H9 (cell line): Measurements from ENCODE around the gene RALGAPB. TPM values are rescaled to one million over a fixed set of nuclear protein-coding genes. Genes with fewer than 3 reads are reported as not detected.
A peak's percentile ranks its signal among the peaks of the same experiment; 100 is the strongest.

ENCODE experiments used
- DNase-seq: peaks from one replicate; pipeline ENCODE4 v3.0.0-alpha.2; 2017
- H2AFZ ChIP-seq: one replicate; pipeline ENCODE4 v1.6.1; 2013; ENCODE audit warnings: mild to moderate bottlenecking, low read length, control low read depth, moderate library complexity
- H2AK5ac ChIP-seq: 2 replicates; pipeline ENCODE4 v1.6.1; 2013; ENCODE audit warnings: low read length, control low read depth, mixed read lengths; ENCODE audit not compliant: insufficient read length
- H2BK120ac ChIP-seq: one replicate; pipeline ENCODE4 v1.6.1; 2013; ENCODE audit warnings: low read depth, mild to moderate bottlenecking, low read length, control low read depth, inconsistent platforms; ENCODE audit not compliant: poor library complexity, severe bottlenecking
- H2BK12ac ChIP-seq: 2 replicates; pipeline ENCODE4 v1.6.1; 2013; ENCODE audit warnings: low read length, control low read depth, mixed read lengths, low read depth; ENCODE audit not compliant: insufficient read length
- H2BK15ac ChIP-seq: 2 replicates; pipeline ENCODE4 v1.6.1; 2013; ENCODE audit warnings: low read depth, low read length, control low read depth
- H2BK20ac ChIP-seq: one replicate; pipeline ENCODE4 v1.6.1; 2013; ENCODE audit warnings: low read depth, mild to moderate bottlenecking, low read length, control low read depth, inconsistent platforms; ENCODE audit not compliant: poor library complexity, severe bottlenecking
- H2BK5ac ChIP-seq: 2 replicates; pipeline ENCODE4 v1.6.1; 2013; ENCODE audit warnings: low read length, control low read depth, mixed read lengths; ENCODE audit not compliant: insufficient read length
- H3K14ac ChIP-seq: 2 replicates; pipeline ENCODE4 v1.6.1; 2013; ENCODE audit warnings: low read length, control low read depth; ENCODE audit not compliant: insufficient read depth
- H3K18ac ChIP-seq: 2 replicates; pipeline ENCODE4 v1.6.1; 2013; ENCODE audit warnings: low read depth, mild to moderate bottlenecking, mixed read lengths, low read length, control low read depth; ENCODE audit not compliant: insufficient read length
- H3K23ac ChIP-seq: 2 replicates; pipeline ENCODE4 v1.6.1; 2013; ENCODE audit warnings: low read length, control low read depth, mixed read lengths, low read depth; ENCODE audit not compliant: insufficient read length
- H3K23me2 ChIP-seq: 2 replicates; pipeline ENCODE4 v1.6.1; 2013; ENCODE audit warnings: low read depth, mild to moderate bottlenecking, mixed read lengths, low read length, control low read depth; ENCODE audit not compliant: insufficient read length, poor library complexity, severe bottlenecking
- H3K27ac ChIP-seq: 2 replicates; pipeline ENCODE4 v1.5.1; 2013; ENCODE audit warnings: low read length, control low read depth, mixed read lengths, low read depth; ENCODE audit not compliant: insufficient read length
- H3K27me3 ChIP-seq: 2 replicates; pipeline ENCODE4 v1.6.1; 2013; ENCODE audit warnings: low read length, control low read depth, inconsistent platforms; ENCODE audit not compliant: insufficient read depth
- H3K4ac ChIP-seq: 2 replicates; pipeline ENCODE4 v1.6.1; 2013; ENCODE audit warnings: low read depth, mild to moderate bottlenecking, control low read depth, inconsistent platforms, low read length, moderate library complexity
- H3K4me1 ChIP-seq: 2 replicates; pipeline ENCODE4 v1.6.1; 2013; ENCODE audit warnings: low read length, control low read depth, inconsistent platforms; ENCODE audit not compliant: insufficient read depth
- H3K4me2 ChIP-seq: 2 replicates; pipeline ENCODE4 v1.6.1; 2013; ENCODE audit warnings: low read length, control low read depth, mixed read lengths; ENCODE audit not compliant: insufficient read length, insufficient read depth
- H3K56ac ChIP-seq: 2 replicates; pipeline ENCODE4 v1.6.1; 2013; ENCODE audit warnings: low read depth, mild to moderate bottlenecking, mixed read lengths, low read length, control low read depth; ENCODE audit not compliant: insufficient read length
- H3K79me1 ChIP-seq: 2 replicates; pipeline ENCODE4 v1.6.1; 2013; ENCODE audit warnings: low read depth, mild to moderate bottlenecking, moderate library complexity, low read length, control low read depth, inconsistent platforms; ENCODE audit not compliant: insufficient read depth, poor library complexity, severe bottlenecking
- H3K79me2 ChIP-seq: 2 replicates; pipeline ENCODE4 v1.6.1; 2013; ENCODE audit warnings: low read length, control low read depth, inconsistent platforms; ENCODE audit not compliant: insufficient read depth
- H3K9ac ChIP-seq: 2 replicates; pipeline ENCODE4 v1.6.1; 2013; ENCODE audit warnings: low read length, control low read depth, mixed read lengths; ENCODE audit not compliant: insufficient read length; ENCODE audit errors: extremely low read depth
- H3K9me3 ChIP-seq: one replicate; pipeline ENCODE4 v1.6.1; 2013; ENCODE audit warnings: low read depth, low read length, inconsistent platforms; ENCODE audit not compliant: control insufficient read depth
- H3T11ph ChIP-seq: one replicate; pipeline ENCODE4 v1.6.1; 2013; ENCODE audit warnings: mild to moderate bottlenecking, low read length, control low read depth, inconsistent platforms
- H4K20me1 ChIP-seq: one replicate; pipeline ENCODE4 v1.6.1; 2013; ENCODE audit not compliant: control insufficient read depth, insufficient read length, insufficient read depth
- H4K5ac ChIP-seq: 2 replicates; pipeline ENCODE4 v1.6.1; 2013; ENCODE audit warnings: low read depth, mild to moderate bottlenecking, mixed read lengths, low read length, control low read depth; ENCODE audit not compliant: insufficient read length
- H4K8ac ChIP-seq: replicated peaks from 2 replicates; pipeline ENCODE4 v1.6.1; 2013; ENCODE audit warnings: low read length, control low read depth, mixed read lengths, low read depth; ENCODE audit not compliant: insufficient read length
- H4K91ac ChIP-seq: 2 replicates; pipeline ENCODE4 v1.6.1; 2013; ENCODE audit warnings: low read depth, mild to moderate bottlenecking, moderate library complexity, mixed read lengths, low read length, control low read depth; ENCODE audit not compliant: insufficient read length
- H3K27ac Mint-ChIP-seq, 3 experiments: 2 replicates in 2 of 3; 3 replicates in 1 of 3; pipeline ENCODE4 v1.8.0; 2020 to 2021; ENCODE audit warnings: mixed read lengths in 3 of 3, mild to moderate bottlenecking in 1 of 3, moderate library complexity in 1 of 3
- H3K27me3 Mint-ChIP-seq: 2 replicates; pipeline ENCODE4 v1.8.0; 2021; ENCODE audit warnings: low read depth, mild to moderate bottlenecking, moderate library complexity, mixed read lengths
- H3K36me3 Mint-ChIP-seq, 3 experiments: 2 replicates in 2 of 3; 3 replicates in 1 of 3; pipeline ENCODE4 v1.8.0; 2020 to 2021; ENCODE audit warnings: low read depth in 3 of 3, mixed read lengths in 3 of 3; ENCODE audit not compliant: insufficient read depth in 1 of 3
- H3K4me1 Mint-ChIP-seq, 2 experiments: 2 replicates each; pipeline ENCODE4 v1.8.0; 2020; ENCODE audit warnings: mixed read lengths in 2 of 2
- H3K4me3 Mint-ChIP-seq, 2 experiments: 2 replicates in 1 of 2; 3 replicates in 1 of 2; pipeline ENCODE4 v1.8.0; 2020 to 2021; ENCODE audit warnings: mild to moderate bottlenecking in 2 of 2, mixed read lengths in 2 of 2, moderate library complexity in 1 of 2
- H3K9me3 Mint-ChIP-seq, 2 experiments: 2 replicates in 1 of 2; 3 replicates in 1 of 2; pipeline ENCODE4 v1.8.0; 2020; ENCODE audit warnings: mild to moderate bottlenecking in 2 of 2, mixed read lengths in 2 of 2, moderate library complexity in 1 of 2
- WGBS: extraction: QIAGEN DNeasy Blood & Tissue Kit; methylation state at CpG from one replicate; pipeline ENCODE4 v1.1.7; 2013; ENCODE audit warnings: missing lambda C conversion rate, low lambda C conversion rate, mixed read lengths; ENCODE audit not compliant: insufficient read length; ENCODE audit errors: extremely low coverage; 5-methylcytosine and 5-hydroxymethylcytosine counted together
- total RNA-seq: library from RNA; stranded (reverse); gene quantifications from 2 replicates; pipeline ENCODE4 v1.2.1, GENCODE V29; 2021
- TF ChIP-seq, protein P1 (sequence below): fragments of 200-600 bp; sonication (generic); conservative IDR thresholded peaks from 3 replicates; pipeline ENCODE4 v1.8.0; 2021; ENCODE audit warnings: antibody characterized with exemption, mild to moderate bottlenecking

The RALGAPB gene
- total RNA-seq, 1 experiment from 2014 or later: 28.5 TPM

DNA sequence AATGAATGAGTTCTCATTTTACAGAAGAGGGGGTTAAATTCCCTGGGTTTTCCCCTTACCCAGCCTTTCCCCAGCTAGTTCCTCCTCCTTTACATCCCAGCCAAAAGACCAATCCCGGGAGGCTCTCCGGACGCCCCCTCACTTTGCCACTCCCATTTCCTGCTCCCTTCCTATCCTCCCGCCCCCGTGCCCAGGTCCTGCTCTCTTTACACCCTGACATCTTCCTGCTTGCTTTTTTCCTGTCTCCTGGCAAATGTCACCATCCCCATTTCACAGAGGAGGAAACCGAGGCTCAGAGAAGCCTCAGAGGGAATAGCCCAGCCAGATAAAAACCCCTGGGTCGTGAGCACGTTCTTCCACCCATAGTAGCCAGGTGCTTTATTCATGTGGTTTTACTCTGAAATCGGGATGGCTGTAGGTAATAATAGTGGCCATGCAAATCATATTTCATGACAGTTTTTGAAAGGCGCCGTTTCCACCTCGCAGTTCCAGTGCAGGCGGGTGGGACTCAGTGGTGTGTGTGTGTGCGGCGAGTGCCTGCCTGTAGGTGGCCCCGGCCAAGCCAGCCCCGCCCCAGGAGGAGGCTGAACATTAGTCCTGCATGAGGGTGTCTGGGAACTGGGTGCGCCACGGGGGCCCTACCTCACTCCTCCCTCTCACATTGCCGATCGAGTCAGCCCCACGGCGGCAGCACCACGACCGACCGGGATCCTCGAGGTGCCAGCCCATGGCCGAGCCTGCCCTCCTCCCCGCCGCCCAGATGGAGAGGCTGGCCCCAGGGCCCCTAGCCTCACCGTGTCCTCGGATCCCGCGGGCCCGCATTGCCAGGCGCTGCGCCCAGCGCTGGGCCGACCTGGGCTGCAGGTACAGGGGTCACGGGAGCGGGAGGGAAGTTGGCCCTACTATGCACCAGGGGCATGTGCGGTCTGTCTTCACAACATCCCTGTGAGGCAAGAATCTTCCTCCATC, 128.9 kb downstream of the RALGAPB start, which contains the start of gene ARHGAP40:
Gene ARHGAP40 (plus strand): TSS at position 594 of the 969 bp plus-strand sequence.
- Histone ChIP-seq H3K23me2 (no peaks in the 10 kb centered on the region), H2AFZ (no peak within 1 kb of the TSS), H2BK120ac (no peak within 1 kb of the TSS), H3K4ac (no peak within 1 kb of the TSS), H3K9ac (no peak within 1 kb of the TSS), H2BK12ac (no peak within 1 kb of the TSS), H4K91ac (no peak within 1 kb of the TSS), H4K5ac (no peak within 1 kb of the TSS), H3K56ac (no peak within 1 kb of the TSS), H3K4me2 (peak within 1 kb of the TSS; percentile 62), H4K8ac (no peak within 1 kb of the TSS), H3K27ac (no peak within 1 kb of the TSS), H2BK20ac (no peak within 1 kb of the TSS), H3K79me1 (no peaks in the 10 kb centered on the region), H2BK5ac (no peak within 1 kb of the TSS), H3K14ac (no peak within 1 kb of the TSS), H3K23ac (no peak within 1 kb of the TSS), H3K18ac (no peak within 1 kb of the TSS), H2AK5ac (no peak within 1 kb of the TSS), H3K9me3 (no peaks in the 10 kb centered on the region), H3K79me2 (no peaks in the 10 kb centered on the region), H3T11ph (no peak within 1 kb of the TSS), H3K4me1 (no peaks in the 10 kb centered on the region; the same call in 1 of the 2 replicates), H2BK15ac (no peak within 1 kb of the TSS), H4K20me1 (no peaks in the 10 kb centered on the region), H3K27me3 (no peaks in the 10 kb centered on the region)
- Mint-ChIP-seq H3K4me3 (peak within 1 kb of the TSS; percentile 61 to 77), H3K27me3 (peaks cover 21% of the 10 kb centered on the region), H3K9me3 (peaks cover 10 to 12% of the 10 kb centered on the region in 2 experiments), H3K4me1 (peaks cover 24 to 30% of the 10 kb centered on the region in 2 experiments), H3K36me3 (peaks cover 5 to 10% (median 5%) of the 10 kb centered on the region in 3 experiments; a peak in 6 of 7 replicates), H3K27ac (no peak within 1 kb of the TSS; a peak in 1 of 7 replicates)
- DNase-seq: peak; percentile 72
- WGBS: no CpG with 5 or more reads among the region's 42 CpGs
- TF ChIP-seq, protein P1, sequence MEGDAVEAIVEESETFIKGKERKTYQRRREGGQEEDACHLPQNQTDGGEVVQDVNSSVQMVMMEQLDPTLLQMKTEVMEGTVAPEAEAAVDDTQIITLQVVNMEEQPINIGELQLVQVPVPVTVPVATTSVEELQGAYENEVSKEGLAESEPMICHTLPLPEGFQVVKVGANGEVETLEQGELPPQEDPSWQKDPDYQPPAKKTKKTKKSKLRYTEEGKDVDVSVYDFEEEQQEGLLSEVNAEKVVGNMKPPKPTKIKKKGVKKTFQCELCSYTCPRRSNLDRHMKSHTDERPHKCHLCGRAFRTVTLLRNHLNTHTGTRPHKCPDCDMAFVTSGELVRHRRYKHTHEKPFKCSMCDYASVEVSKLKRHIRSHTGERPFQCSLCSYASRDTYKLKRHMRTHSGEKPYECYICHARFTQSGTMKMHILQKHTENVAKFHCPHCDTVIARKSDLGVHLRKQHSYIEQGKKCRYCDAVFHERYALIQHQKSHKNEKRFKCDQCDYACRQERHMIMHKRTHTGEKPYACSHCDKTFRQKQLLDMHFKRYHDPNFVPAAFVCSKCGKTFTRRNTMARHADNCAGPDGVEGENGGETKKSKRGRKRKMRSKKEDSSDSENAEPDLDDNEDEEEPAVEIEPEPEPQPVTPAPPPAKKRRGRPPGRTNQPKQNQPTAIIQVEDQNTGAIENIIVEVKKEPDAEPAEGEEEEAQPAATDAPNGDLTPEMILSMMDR: peak; percentile 53
